Fibroblast of skin of left biceps (primary cell): ENCODE results near the gene CHMP3.
"Not testable (repeated sequence)": the region's sequence is repeated elsewhere in the genome, so short reads cannot be mapped to it uniquely, and the experiment has no call there.

Experiments used
- DNase-seq, 2 experiments: peaks; one replicate each; pipeline ENCODE4 v3.0.0-alpha.2; 2013; ENCODE audit warnings: low read depth in 2 of 2

The CHMP3 gene

GRCh38 chr2:86510436-86510933 lies 52.8 kb downstream of the CHMP3 start:
- no peak for DNase-seq

- DNase-seq = no peak
Observed at GRCh38 chr2:86507600-86507999, 55.6 kb downstream of the CHMP3 start.

DNA sequence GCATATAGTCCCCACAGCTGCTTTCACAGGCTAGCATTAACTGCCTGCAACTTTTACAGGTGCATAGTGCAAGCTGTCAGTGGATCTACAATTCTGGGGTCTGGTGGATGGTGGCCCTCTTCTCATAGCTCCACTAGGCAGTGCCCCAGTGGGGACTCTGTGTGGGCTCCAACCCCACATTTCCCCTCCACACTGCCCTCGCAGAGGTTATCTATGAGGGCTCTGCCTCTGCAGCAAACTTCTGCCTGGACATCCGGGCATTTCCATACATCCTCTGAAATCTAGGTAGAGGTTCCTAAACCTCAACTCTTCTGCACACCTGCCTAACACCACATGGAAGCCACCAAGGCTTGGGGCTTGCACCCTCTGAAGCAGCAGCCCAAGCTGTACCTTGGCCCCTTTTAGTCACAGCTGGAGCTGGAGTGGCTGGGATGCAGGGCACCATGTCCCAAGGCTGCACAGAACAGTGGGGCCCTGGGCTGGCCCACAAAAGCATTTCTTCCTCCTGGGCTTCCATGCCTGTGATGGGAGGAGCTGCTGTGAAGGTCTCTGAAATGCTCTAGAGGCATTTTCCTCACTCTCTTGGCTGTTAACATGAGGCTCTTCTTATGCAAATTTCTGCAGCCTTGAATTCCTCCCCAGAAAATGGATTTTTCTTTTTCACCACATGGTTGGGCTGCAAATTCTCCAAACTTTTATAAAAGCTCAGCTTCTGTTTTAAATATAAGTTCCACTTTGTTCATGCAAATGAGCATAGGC lies 62.7 kb downstream of the CHMP3 start:
- no peak for DNase-seq

- DNase-seq = no peak
Observed at GRCh38 chr2:86499326-86499725, 63.9 kb downstream of the CHMP3 start.

GRCh38 chr2:86498468-86499260 lies 64.6 kb downstream of the CHMP3 start:
- DNase-seq = no peak

DNA sequence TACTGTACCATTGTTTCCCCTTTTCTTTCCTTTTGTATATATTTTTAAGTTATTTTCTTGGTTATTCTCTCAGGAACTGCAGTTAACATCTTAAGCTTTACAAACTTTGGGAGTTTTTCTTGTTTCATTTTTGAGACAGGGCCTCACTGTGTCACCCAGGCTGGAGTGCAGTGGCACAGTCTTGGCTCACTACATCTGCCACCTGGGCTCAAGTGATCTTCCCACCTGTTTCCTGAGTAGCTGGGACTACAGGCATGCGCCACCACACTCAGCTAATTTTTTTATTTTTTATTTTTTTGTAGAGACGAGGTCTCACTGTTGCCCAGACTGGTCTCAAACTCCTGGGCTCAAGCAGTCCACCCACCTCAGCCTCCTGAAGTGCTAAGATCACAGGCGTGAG lies 66.9 kb downstream of the CHMP3 start:
- not testable (repeated sequence) for DNase-seq

DNA sequence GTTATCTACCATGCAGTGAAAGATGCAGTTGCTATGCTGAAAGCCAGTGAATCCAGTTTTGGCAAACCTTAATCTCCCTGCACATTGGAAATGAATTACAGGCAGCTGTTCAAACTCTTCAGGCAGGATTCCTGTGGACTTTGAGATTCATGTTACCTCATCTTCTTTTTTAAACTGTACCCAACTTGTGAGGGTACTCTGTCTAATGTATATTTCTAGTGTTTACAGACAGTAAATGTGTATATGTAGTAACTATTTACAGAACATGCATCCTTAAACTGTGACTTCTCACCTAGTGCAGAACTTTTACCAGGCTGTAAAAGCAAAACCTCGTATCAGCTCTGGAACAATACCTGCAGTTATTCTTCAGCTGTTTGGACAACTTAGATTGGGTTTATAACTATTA lies 71.2 kb downstream of the CHMP3 start:
- no peak for DNase-seq

GRCh38 chr2:86491088-86491487 lies 72.2 kb downstream of the CHMP3 start:
- DNase-seq = no peak

DNA sequence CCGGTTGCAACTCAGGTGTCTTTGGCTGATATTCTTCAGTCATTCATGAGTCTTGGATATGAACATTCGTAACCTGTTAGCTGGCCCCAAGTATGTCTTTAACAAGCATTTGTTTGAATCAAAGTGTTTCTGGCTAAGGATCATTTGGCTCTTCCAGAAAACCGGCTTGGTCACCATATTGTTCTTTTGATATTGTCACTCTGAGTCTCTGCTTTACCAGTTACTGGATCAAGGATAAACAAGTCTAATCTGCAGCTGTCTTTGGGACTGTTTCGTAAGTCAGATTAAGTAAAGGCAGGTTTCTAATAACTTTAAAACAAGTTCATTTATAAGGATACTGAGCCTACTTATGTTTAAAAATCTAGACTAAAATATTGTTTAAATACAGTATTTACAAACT lies 73.0 kb downstream of the CHMP3 start:
- no peak for DNase-seq

DNA sequence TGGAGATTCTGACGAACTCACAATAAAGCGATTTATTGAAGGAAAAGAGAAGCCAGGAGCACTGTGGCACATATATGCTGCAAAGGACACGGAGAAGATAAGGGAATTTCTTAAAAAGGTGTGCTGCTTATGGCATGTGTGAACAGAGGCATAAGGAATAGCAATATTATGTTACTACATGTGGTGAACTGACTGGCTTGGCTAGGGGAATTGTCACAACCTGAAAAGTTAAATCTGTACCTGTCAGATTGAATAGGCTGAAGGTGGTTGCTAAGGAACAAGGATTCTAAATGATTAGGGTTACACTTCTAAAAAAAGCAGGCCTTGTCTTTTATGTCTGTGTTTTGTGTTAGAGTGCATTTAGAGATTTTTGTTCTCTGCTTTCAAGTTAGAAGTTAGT lies 73.7 kb downstream of the CHMP3 start:
- no peak for DNase-seq

DNA sequence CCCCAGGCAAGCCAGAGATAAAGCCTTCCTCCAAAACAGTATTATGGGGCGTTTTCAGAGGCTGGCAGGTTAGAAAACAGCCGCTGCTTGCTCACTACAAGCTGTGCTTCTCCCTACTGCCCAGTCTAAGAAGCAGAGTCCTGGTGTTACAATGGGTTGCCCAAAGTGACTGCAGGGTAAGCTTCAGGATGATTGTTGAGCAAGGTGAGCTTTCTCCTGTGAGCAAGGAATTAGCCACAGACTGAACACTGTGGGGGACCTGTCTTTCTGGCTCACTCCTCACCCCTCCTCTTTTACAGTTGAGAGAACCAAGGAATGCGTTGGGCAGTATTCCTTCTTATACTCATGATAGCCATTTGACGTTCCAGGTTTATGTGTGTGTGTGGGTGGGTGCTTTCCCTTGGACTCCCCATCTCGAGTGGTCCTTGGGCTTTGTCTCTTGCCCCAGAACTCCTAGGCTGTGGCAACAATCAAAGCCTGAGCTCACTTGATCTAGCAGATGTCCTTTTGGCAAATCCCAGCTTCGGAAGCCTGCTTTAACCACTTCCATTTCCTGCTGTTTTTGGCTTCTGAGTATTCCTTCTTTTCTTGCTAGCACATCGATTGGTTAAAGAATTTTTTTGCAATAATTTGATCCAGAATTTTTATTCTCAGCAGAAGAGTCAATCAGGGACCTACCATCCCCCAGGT lies 74.5 kb downstream of the CHMP3 start:
- no peak for DNase-seq

DNA sequence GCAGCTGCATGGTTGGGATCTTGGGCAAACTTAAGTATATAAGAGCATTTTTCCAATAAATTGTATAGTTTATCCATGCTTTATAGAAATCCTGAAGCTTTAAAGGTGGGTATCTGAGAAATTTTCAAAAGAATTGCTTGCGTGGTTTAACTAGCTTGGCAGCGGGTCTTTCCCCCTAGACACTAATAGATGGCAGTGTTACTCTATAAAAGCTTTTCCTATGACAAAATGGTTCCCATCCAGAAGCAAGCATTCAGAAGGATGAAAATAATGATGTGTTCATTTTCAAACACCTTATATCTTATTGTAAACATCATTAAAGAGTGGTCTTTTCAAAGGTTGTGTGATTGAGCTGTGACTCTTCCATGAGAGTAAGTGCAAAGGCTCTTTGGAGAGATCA lies 76.2 kb downstream of the CHMP3 start:
- DNase-seq = no peak

GRCh38 chr2:86485802-86486201 lies 77.4 kb downstream of the CHMP3 start:
- DNase-seq = no peak

DNA sequence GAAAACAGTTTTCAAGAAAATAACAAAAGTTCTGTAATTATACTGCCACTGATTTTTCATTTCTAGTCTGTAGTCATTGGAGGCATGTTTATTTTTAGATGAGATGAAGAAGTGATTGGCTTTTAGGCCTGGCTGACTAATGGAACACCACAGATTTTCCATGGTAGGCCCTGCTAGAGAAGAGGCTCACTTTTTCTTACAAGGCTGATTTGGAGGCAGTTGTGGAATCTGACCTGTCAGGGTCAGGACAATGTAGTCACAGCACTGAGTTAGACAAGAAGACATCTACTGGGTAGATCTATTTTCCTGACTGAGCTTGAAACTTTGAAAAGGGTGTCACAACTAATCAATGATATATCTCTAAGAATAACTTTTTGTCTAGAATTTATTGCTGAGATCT lies 78.1 kb downstream of the CHMP3 start:
- DNase-seq = no peak

- no peak for DNase-seq
Observed at GRCh38 chr2:86484385-86484784, 78.9 kb downstream of the CHMP3 start.

- DNase-seq = no peak
Observed at GRCh38 chr2:86482034-86482433, 81.2 kb downstream of the CHMP3 start.

DNA sequence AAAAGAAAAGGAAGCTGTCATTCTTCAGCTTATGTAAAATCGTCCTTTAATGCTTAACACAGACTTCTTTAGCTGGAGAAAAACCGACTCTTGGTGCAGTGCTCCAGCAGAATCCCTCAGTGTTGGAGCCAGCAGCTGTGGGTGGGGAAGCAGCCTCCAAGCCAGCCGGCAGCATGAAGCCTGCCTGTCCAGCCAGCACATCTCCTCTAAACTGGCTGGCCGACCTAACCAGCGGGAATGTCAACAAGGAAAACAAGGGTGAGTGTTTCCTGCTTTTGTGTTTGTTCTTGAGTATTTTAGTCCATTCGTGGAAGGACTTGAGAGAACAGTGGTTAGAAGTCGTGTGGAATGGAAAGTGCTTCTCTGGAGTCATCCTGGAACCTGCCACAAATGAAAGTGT lies 83.1 kb downstream of the CHMP3 start:
- no peak for DNase-seq

DNA sequence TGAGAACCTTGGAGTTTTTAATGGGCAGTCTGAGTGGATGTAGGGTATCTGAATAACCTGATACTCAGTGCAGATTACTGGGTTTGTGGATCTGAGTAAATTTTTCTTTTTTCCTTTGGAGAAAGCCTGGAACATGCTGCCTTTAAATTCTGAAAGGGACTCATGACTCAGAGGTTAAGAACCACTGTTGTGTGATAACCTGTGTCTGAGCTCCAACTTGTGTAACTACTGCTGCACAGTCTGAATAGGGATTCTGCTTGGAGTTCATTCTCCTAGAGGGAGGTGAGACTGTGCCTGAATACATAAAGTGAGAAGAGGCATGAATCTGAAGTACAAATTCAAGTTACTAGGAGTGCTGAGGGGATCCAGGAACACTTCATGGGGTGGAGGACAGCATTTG lies 85.9 kb downstream of the CHMP3 start:
- DNase-seq = no peak

DNA sequence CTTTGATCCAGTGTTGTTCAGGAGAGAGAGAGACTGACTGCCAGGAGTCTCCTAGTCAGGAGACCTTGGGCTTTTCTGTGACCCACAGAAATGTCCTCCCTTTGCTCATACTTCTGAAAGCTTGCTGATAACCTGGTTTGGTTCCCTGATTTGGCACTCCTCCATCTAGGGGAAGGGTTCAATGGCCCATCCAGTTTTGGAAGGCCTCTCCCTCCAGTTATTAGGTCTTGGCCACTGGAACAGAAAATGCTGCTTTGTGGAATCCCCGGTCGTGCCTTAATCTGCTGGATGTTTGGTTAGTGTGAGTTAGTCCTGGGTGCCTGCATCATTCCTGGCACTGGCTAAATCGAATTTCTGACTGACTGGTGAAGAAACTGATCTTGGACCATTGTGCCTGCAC lies 86.3 kb downstream of the CHMP3 start:
- no peak for DNase-seq

GRCh38 chr2:86476092-86476491 lies 87.2 kb downstream of the CHMP3 start:
- DNase-seq = peak; percentile 15 to 25

DNA sequence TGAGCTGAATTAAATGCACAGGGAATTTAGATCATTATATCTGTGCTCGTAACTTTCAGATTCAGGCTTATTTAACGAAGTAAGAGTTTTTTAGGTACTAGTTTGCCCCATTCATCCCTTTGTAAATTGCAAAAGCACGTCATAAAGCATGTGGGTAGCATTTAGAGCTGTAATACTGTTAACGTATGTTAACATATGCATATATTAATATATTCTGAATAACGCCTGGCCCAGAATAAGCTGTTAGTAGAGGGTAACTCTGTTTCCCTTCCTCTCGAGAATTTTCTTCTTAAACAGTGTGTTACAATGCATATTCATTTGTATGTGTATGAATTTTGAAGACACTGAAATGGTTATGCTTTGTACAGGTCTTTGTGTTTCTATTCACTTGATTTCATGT lies 91.6 kb downstream of the CHMP3 start:
- DNase-seq = no peak

DNA sequence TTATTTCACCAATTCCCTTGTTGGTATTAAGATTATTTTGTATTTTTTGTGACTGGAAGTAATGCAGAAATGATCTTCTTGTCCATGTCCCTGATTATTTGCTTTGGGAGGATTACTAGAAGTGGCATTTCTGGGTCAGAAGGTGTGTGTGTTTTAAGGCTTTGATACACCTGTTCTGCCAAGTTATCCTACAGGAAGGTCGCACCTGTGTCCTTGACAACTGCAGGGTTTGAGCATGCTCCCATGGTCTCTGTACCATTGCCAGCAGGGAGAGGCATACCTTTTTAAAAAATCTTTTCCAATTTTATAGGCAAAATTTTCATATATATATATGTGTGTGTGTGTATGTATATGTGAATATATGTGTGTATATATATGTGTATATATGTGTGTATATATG lies 92.4 kb downstream of the CHMP3 start:
- DNase-seq = no peak
